Dermis lymphatic vessel endothelial cell (primary cell): ENCODE results near the gene CKAP2. TPM values are rescaled to one million over a fixed set of nuclear protein-coding genes. Genes with fewer than 3 reads are reported as not detected.

Experiments
- total RNA-seq: library from RNA; depleted of rRNA; stranded (reverse); fragments of >200 nt; gene quantifications from 2 replicates; pipeline ENCODE4 v1.2.1, GENCODE V29; 2014

Gene CKAP2, protein sequence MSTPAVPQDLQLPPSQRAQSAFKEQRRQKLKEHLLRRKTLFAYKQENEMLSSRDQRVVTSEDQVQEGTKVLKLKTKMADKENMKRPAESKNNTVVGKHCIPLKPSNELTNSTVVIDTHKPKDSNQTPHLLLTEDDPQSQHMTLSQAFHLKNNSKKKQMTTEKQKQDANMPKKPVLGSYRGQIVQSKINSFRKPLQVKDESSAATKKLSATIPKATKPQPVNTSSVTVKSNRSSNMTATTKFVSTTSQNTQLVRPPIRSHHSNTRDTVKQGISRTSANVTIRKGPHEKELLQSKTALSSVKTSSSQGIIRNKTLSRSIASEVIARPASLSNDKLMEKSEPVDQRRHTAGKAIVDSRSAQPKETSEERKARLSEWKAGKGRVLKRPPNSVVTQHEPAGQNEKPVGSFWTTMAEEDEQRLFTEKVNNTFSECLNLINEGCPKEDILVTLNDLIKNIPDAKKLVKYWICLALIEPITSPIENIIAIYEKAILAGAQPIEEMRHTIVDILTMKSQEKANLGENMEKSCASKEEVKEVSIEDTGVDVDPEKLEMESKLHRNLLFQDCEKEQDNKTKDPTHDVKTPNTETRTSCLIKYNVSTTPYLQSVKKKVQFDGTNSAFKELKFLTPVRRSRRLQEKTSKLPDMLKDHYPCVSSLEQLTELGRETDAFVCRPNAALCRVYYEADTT
- 13.9 and 16.5 TPM in 2 replicates for total RNA-seq

DNA sequence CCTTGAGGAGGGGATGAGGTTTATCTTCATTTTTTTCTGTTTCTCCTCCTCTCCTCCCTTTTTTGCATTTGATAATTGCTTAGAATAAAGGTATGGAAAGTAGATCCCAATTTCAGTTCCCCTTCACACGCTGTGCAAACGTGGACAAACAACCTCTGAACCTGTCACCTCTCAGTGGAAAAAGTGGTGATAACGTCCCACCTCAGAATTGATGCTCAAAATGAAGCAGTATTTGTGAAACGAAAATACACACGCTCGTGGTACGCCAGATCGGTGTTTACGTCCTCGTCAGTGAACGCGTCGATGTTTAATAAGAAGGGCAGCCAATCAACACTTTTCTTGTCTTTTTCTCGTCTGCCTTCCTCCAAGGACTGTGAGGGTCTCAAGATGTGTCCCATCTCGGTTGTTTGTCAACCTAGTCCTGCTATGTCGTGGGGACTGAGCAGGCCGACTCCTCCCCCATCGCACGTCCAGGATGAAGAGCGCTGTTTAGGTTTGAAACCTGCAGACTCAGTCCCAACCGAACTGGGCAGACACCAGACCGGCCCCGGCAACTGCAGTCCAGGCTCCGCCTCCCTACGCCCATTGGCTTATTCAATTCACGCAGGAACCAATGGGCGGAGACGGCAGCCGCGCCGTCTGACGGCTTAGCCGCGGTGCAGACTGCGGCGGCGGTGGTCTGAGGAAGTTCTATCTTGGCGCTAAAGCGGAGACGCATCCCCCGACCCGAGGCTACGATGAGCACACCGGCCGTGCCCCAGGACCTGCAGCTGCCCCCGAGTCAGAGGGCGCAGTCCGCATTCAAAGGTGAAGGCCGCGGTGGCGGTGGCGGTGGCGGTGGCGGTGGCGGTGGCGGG, at the start of gene CKAP2:
CKAP2 (plus strand) TSS at position 659 of the 857 bp plus-strand sequence; CDS start at position 738, 79 bp downstream.

DNA sequence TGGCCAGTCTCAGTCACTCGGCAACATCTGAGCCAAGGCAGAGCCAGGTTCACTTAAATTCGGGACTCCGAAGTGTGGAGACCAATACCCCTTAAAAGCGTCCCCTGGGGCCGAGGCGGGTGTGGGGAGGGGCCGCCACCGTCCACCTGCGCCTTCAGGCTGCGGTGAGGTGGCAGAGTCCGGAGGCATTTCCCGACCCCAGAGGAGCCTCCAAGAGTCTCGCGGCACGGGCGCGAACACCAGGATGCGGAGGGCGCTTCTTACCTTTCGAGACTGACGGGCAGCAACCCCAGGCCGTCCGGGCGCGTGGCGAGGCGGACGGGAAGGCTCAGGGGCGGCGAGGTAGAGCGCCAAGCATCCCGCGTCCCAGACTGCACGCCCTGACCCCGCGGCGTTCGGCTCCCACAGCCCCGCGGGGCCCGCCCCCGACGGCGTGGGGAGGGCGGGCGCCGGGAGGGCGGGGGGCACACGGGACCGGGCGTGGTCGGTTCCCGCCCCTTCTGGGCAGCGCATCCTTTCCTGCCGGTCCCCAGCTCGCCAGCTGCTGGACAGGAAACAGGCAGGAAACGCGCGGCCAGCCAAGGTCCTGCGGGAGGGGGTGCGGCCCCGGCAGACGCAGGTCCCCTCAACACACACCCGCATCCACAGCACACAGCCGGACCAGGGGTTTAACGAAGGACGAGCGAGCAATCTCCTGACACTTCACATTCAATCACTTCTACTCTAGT, 49.3 kb upstream of the CKAP2 start, which contains the start of gene THSD1:
THSD1 (minus strand) TSS at position 406 of the 728 bp plus-strand sequence. CDS start 3,572 bp downstream, outside the sequence.

DNA sequence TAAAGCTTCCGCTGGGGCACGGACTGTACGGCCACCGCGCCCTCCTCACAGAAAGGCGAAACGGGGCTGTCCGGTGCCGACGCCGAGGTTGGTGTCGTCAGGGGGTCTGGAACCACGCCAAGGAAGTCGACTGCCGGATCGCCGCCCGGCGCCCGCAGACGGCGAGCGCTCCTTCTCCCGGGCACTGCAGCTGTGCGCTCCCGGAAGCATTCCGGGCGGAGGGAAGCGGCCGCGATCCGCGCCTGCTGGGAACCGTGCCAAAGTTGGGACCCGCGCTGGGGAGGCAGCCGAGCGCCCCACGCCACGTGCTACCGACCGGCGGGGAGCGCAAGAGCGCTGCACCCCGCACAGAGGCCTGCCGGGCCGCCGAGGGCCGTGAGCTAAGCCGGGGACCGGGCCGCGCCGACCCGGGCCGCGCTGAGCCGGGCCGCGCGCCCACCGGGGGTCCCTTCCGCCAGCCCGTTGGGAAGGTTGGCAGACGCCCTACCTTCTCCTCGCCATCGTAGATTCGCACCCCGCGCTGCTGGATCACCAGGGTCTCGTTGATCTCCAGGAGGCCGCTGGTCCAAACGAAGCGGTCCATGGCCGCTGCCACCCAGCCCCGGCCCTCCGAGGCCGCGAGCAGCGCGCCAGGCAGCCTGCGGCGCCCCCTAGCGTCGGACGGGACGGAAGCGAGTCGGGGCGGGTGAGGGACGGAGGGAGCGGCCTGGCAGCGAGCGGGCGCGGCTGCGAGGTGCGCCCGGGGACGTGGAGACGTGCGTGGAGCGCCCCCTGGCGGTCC, 5.1 kb upstream of the CKAP2 start, which contains the start of gene VPS36:
VPS36 (minus strand) TSS at position 623 of the 781 bp plus-strand sequence; CDS start at position 583, 40 bp downstream.

Other genes starting within 250 kb of the CKAP2 start
- 49.3 and 62.4 TPM in 2 replicates for gene THSD1, start 49.3 kb upstream of the CKAP2 start, total RNA-seq
- gene VPS36, start 4.8 kb upstream of the CKAP2 start, total RNA-seq = 27.2 and 29.3 TPM in 2 replicates
- gene HNRNPA1L2, start 187.0 kb downstream of the CKAP2 start, total RNA-seq = 2.9 and 3.4 TPM in 2 replicates
- 26.2 and 41.2 TPM in 2 replicates for gene SUGT1, start 197.4 kb downstream of the CKAP2 start, total RNA-seq